Suppressor macrophage treated with lipopolysaccharide for 4 hours (primary cell): Measurements from ENCODE around the gene RPS24.

Experiments used
- DNase-seq: peaks from one replicate; pipeline ENCODE4 v3.0.0-alpha.2; 2020

RPS24 gene

GRCh38 chr10:78028438-78029268, 5.0 kb upstream of the RPS24 start:
- DNase-seq: no peak

- peak; percentile 96 for DNase-seq
These were observed 4.1 kb upstream of the RPS24 start, which contains the start of gene POLR3A for GRCh38 chr10:78029269-78030226. TSS of gene POLR3A (minus strand) at chr10:78029515. CDS start at chr10:78029407, 108 bp downstream.

GRCh38 chr10:78033387-78033636, 351 bp upstream of the RPS24 start:
- no peak for DNase-seq

- no peak for DNase-seq
These were observed 1.4 kb downstream of the RPS24 start for GRCh38 chr10:78035025-78035424.

- no peak for DNase-seq
These were observed 1.8 kb downstream of the RPS24 start for GRCh38 chr10:78035437-78035836.

- no peak for DNase-seq
These were observed 2.4 kb downstream of the RPS24 start for GRCh38 chr10:78035933-78036583.

GRCh38 chr10:78038105-78038504, 4.4 kb downstream of the RPS24 start:
- DNase-seq: no peak

GRCh38 chr10:78038791-78039547, 5.3 kb downstream of the RPS24 start:
- DNase-seq: no peak

GRCh38 chr10:78039743-78040142, 6.1 kb downstream of the RPS24 start:
- no peak for DNase-seq

- DNase-seq: no peak
These were observed 7.8 kb downstream of the RPS24 start for GRCh38 chr10:78041170-78042057.

- no peak for DNase-seq
These were observed 8.5 kb downstream of the RPS24 start for GRCh38 chr10:78042058-78042751.

- DNase-seq: no peak
These were observed 9.1 kb downstream of the RPS24 start for GRCh38 chr10:78042752-78043104.

- DNase-seq: no peak
These were observed 10.5 kb downstream of the RPS24 start for GRCh38 chr10:78044179-78044578.

- no peak for DNase-seq
These were observed 11.0 kb downstream of the RPS24 start for GRCh38 chr10:78044699-78045098.

- peak; percentile 22 for DNase-seq
These were observed 11.6 kb downstream of the RPS24 start for GRCh38 chr10:78045237-78045636.

GRCh38 chr10:78045856-78046255, 12.2 kb downstream of the RPS24 start:
- DNase-seq: no peak

- no peak for DNase-seq
These were observed 13.1 kb downstream of the RPS24 start for GRCh38 chr10:78046711-78047269.

- peak; percentile 88 for DNase-seq
These were observed 13.7 kb downstream of the RPS24 start for GRCh38 chr10:78047314-78047891.

GRCh38 chr10:78049851-78050250, 16.2 kb downstream of the RPS24 start:
- DNase-seq: peak; percentile 21

- no peak for DNase-seq
These were observed 19.7 kb downstream of the RPS24 start for GRCh38 chr10:78053211-78053868.
